Spleen (tissue), 11 donors: ENCODE results near the gene KLHDC8A. TPM values are rescaled to one million over a fixed set of nuclear protein-coding genes. Genes with fewer than 3 reads are reported as not detected.
A peak's percentile ranks its signal among the peaks of the same experiment; 100 is the strongest.

Experiments
- DNase-seq: peaks from one replicate; pipeline ENCODE4 v3.0.0-alpha.2; 2020
- H3K27ac ChIP-seq, 8 donors: fragments of 200-600 bp; sonication (generic) in 7 of 8; 1 replicate in 4 of 8; 2 replicates in 4 of 8; pipeline versions ENCODE4 v1.5.0 to v1.8.0; 2016 to 2021; ENCODE audit warnings: inconsistent platforms in 4 of 8, mild to moderate bottlenecking in 4 of 8, moderate library complexity in 1 of 8
- H3K27me3 ChIP-seq, 7 donors: fragments of 200-600 bp; sonication (generic) in 6 of 7; replicated peaks in 1 of 7; 1 replicate in 4 of 7; 2 replicates in 3 of 7; pipeline versions ENCODE4 v1.5.0 to v1.8.0; 2016 to 2021; ENCODE audit warnings: inconsistent platforms in 3 of 7, mild to moderate bottlenecking in 1 of 7
- H3K36me3 ChIP-seq, 6 donors: fragments of 200-600 bp; sonication (generic) in 5 of 6; 1 replicate in 4 of 6; 2 replicates in 2 of 6; pipeline versions ENCODE4 v1.5.0 to v1.8.0; 2016 to 2021; ENCODE audit warnings: inconsistent platforms in 2 of 6
- H3K4me1 ChIP-seq, 6 donors: fragments of 200-600 bp; sonication (generic) in 5 of 6; 1 replicate in 3 of 6; 2 replicates in 3 of 6; pipeline versions ENCODE4 v1.5.0 to v1.8.0; 2016 to 2021; ENCODE audit warnings: inconsistent platforms in 3 of 6
- H3K4me3 ChIP-seq, 8 donors: fragments of 200-600 bp; sonication (generic) in 7 of 8; 1 replicate in 4 of 8; 2 replicates in 4 of 8; pipeline versions ENCODE4 v1.5.0 to v1.8.0; 2016 to 2021; ENCODE audit warnings: inconsistent platforms in 4 of 8, mild to moderate bottlenecking in 4 of 8, moderate library complexity in 2 of 8
- H3K9me3 ChIP-seq, 8 donors: fragments of 200-600 bp; sonication (generic) in 7 of 8; 1 replicate in 4 of 8; 2 replicates in 4 of 8; pipeline versions ENCODE4 v1.5.0 to v1.8.0; 2016 to 2021; ENCODE audit warnings: inconsistent platforms in 4 of 8
- POLR2A ChIP-seq, 3 donors: fragments of 450-650 bp; IDR thresholded peaks; one replicate each; pipeline ENCODE4 v1.5.1; 2017; ENCODE audit warnings: antibody characterized with exemption in 3 of 3, mild to moderate bottlenecking in 1 of 3
- POLR2AphosphoS5 ChIP-seq, 3 donors: sonication (generic); formaldehyde crosslinking; IDR thresholded peaks; one replicate each; pipeline ENCODE4 v1.5.1; 2017; ENCODE audit warnings: antibody characterized with exemption in 3 of 3
- WGBS, 5 donors: extraction: QIAGEN DNeasy Blood & Tissue Kit in 3 of 5; methylation state at CpG; one replicate each; pipeline versions ENCODE4 v1.1.5 to v1.1.7; 2013 to 2018; 5-methylcytosine and 5-hydroxymethylcytosine counted together
- intact Hi-C: fragments of 100-400 bp; cut with DNase I; formaldehyde crosslinking; loops from one replicate; pipeline ENCODE4 v1.15.0; 2023; ENCODE audit warnings: low total_unique reads
- polyA plus RNA-seq, 3 donors: library from polyadenylated mRNA; stranded (reverse); fragments of 200-250 nt; gene quantifications; one replicate each; pipeline ENCODE4 v1.2.1, GENCODE V29; 2013
- total RNA-seq, 7 donors: library from RNA; depleted of rRNA in 3 of 7; stranded (reverse); fragments of >200 nt in 3 of 7; fragmentation: NEBNext Ultra II Directional in 4 of 7; extraction: Animal tissue kit (Norgen Biotek cat#: 25700) in 4 of 7; gene quantifications; one replicate each; pipeline versions ENCODE4 v1.1.0 to v1.2.1, GENCODE V29; 2016 to 2021
- TF ChIP-seq, protein P1 (sequence below), 11 experiments: fragments of 200-600 bp in 7 of 11; fragments of 450-650 bp in 4 of 11; sonication (generic) in 4 of 11; IDR thresholded peaks in 8 of 11; conservative IDR thresholded peaks in 3 of 11; 1 replicate in 7 of 11; 2 replicates in 4 of 11; pipeline versions ENCODE4 v1.4.0 to v1.8.0; 2016 to 2021; ENCODE audit warnings: antibody characterized with exemption in 11 of 11, inconsistent platforms in 4 of 11, mild to moderate bottlenecking in 1 of 11
- donor health status: healthy with polysubstance abuse.
- donor health status: DM: no; HTN: no; CAD: no; lungs with moderate emphysema.
- donor health status: DM: no; HTN: no; CAD: no.
- donor health status: Bipolar disorder and iron deficiency.
- donor health status: healthy.
- donor health status: DM: no; HTN: no; CAD: no.
- donor health status: DM: yes; HTN: yes; CAD: no.

The KLHDC8A gene
- total and polyA plus RNA-seq, 10 donors: 0.17 to 2.8 (median 0.48) TPM; not detected in 3

DNA sequence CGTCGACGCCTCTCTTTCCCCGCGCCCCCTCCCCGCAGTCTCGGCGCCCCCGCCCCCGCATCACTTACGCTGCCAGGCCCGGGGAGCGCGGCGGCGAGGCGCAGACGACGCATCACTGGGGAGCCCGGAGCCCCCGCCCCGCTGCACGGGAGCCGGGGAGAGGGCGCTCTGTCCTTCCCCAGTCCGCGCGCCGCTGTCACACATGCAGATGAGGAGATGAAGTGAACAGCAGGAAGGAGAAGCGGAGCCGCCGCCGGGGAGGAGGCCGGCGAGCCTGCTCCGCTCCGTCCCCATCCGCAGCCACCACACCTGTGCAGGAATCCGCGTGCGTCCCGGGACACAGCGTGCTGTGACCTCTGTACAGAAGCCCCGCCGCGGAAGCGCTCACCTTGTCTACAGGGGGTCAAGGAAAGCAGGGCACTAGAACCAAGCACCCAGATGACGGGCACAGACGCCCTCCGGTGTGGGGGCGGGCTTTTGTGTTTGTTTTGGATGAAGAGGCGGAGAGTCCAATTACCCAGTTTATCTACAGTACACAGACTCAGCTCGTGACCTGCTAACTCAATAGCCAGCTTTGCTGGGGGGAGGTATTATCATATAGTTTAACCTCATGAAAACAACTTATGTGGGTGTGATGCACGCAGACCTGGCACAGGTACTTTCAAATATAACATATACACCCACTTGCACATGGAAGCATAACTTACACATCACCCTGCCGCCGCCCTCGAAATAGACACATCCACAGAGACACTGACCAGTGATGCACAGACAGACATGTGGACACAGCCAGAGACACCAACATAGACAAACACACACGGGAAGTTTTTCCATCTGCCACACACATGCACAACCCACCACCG lies 12.4 kb downstream of the KLHDC8A start:
- Histone ChIP-seq H3K4me1 (peaks cover 12 to 42% (median 30%) of the 10 kb centered on the region in 6 donors), H3K4me3 (peak overlapping the region; percentile 12 to 70 (median 40)), H3K27ac (no peak overlapping the region), H3K27me3 (peaks cover 0 to 60% (median 21%) of the 10 kb centered on the region in 7 donors), H3K36me3 (no peaks in the 10 kb centered on the region), H3K9me3 (no peaks in the 10 kb centered on the region)
- peak in 2 of 3 donors; percentile 10 to 30 for TF ChIP-seq POLR2AphosphoS5 (IDR thresholded peaks at IDR 0.05)
- no peak for TF ChIP-seq POLR2A (IDR thresholded peaks at IDR 0.05)
- peak; percentile 87 for DNase-seq
- 11 to 19% (median 13%) methylated on average over 33 to 59 of the region's 59 CpGs for WGBS, 5 donors
- intact Hi-C loops: no loop called here

DNA sequence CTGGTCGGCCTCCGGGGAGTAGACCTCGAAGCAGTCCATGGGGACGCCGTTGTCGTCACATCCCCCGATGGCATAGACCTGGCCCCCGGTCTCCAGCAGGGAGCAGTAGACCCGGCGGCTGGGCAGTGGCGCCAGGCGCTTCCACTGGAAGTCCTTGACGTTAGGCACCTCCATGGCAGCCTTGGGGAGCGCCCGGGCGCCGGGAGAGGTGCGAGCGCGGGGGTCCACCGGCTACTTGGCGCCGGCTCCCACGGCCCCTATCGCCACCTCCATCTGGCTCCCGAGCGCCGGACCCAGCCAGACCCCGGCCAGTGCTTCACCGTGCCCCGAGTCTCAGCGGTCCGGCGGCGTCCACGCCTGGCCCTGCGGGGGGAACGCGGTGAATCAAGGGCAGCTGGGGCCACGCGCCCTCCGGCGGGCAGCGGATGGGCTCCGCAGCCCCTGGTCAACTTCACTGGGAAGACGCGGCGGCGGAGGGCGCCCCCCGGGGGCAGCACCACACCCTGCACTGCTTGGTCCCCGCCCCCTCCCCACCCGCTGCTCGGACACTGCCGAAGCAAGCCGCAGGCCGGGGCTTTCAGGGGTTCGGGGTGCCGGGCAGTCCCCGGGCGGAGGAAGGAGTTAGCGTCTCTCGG lies 13.2 kb downstream of the KLHDC8A start:
- no peak overlapping the region for H3K27ac ChIP-seq
- peak overlapping the region; percentile 12 to 70 (median 40) for H3K4me3 ChIP-seq
- peak; percentile 79 for DNase-seq
- H3K4me1 ChIP-seq: peaks cover 12 to 34% (median 23%) of the 10 kb centered on the region in 6 donors
- no peaks in the 10 kb centered on the region for H3K9me3 ChIP-seq
- no peaks in the 10 kb centered on the region for H3K36me3 ChIP-seq
- H3K27me3 ChIP-seq: peaks cover 0 to 60% (median 21%) of the 10 kb centered on the region in 7 donors
- WGBS, 5 donors: 1 to 4% (median 4%) methylated on average over 15 to 63 of the region's 63 CpGs; no CpG with 5 or more reads in 1 of the 5 donors
- intact Hi-C loops: no loop called here
- TF ChIP-seq POLR2AphosphoS5 (IDR thresholded peaks at IDR 0.05) (no peak), POLR2A (IDR thresholded peaks at IDR 0.05) (no peak)
- TF ChIP-seq, protein P1, sequence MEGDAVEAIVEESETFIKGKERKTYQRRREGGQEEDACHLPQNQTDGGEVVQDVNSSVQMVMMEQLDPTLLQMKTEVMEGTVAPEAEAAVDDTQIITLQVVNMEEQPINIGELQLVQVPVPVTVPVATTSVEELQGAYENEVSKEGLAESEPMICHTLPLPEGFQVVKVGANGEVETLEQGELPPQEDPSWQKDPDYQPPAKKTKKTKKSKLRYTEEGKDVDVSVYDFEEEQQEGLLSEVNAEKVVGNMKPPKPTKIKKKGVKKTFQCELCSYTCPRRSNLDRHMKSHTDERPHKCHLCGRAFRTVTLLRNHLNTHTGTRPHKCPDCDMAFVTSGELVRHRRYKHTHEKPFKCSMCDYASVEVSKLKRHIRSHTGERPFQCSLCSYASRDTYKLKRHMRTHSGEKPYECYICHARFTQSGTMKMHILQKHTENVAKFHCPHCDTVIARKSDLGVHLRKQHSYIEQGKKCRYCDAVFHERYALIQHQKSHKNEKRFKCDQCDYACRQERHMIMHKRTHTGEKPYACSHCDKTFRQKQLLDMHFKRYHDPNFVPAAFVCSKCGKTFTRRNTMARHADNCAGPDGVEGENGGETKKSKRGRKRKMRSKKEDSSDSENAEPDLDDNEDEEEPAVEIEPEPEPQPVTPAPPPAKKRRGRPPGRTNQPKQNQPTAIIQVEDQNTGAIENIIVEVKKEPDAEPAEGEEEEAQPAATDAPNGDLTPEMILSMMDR (IDR thresholded peaks at IDR 0.05 in 8 of 11, conservative IDR thresholded peaks at IDR 0.05 in 3 of 11): peak in 1 of 11 experiments; percentile 31

DNA sequence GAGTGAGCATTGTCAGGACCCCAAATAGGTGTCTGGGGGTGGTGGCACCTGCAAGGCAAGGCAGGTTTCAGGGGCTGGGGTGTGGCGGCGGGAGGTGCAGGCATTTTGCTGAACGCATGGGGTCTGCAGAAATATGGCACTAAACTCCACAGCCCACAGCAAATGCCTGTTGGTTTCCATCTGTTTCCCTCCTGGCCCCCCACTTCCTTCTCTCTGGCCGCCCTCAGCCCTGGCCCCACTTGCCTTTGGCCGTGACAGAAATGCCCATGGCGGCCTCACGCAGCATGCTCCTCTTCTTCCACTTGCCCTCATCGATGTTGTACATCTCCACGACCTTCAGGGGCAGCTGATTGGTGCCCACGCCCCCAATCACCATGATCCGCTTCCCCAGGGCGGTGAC lies 13.7 kb downstream of the KLHDC8A start:
- TF ChIP-seq POLR2A (IDR thresholded peaks at IDR 0.05): no peak
- TF ChIP-seq POLR2AphosphoS5 (IDR thresholded peaks at IDR 0.05): no peak
- TF ChIP-seq, protein P1 (IDR thresholded peaks at IDR 0.05 in 8 of 11, conservative IDR thresholded peaks at IDR 0.05 in 3 of 11): no peak
- peaks cover 0 to 60% (median 21%) of the 10 kb centered on the region in 7 donors for H3K27me3 ChIP-seq
- H3K4me1 ChIP-seq: peaks cover 10 to 28% (median 18%) of the 10 kb centered on the region in 6 donors
- DNase-seq: no peak
- WGBS, 5 donors: 41 to 54% (median 43%) methylated on average over 9 to 12 of the region's 12 CpGs
- H3K36me3 ChIP-seq: no peaks in the 10 kb centered on the region
- no peaks in the 10 kb centered on the region for H3K9me3 ChIP-seq
- intact Hi-C loops: no loop called here
- H3K4me3 ChIP-seq: peak overlapping the region in 5 of 8 donors; percentile 12 to 70 (median 41)
- no peak overlapping the region for H3K27ac ChIP-seq

DNA sequence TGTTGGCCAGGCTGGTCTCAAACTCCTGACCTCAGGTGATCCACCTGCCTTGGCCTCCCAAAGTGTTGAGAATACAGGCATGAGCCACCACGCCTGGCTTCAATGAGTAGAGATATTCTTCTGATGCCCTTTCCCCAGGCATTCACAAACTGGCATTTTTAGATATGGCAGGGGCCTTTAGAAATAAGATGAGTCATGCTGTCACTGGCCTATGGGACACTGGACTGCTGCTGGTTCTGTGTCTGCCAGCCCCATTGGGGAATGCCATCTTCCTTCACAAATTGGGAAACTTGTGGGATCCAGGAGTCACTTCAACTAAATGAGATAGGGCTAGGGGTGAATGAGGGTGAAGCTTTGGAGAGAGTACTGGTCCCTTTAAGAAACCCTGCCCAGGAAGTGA lies 16.0 kb downstream of the KLHDC8A start:
- Histone ChIP-seq H3K4me3 (no peak overlapping the region), H3K27me3 (peaks cover 0 to 39% (median 21%) of the 10 kb centered on the region in 7 donors), H3K36me3 (no peaks in the 10 kb centered on the region), H3K27ac (no peak overlapping the region), H3K9me3 (no peaks in the 10 kb centered on the region), H3K4me1 (peaks cover 8 to 24% (median 17%) of the 10 kb centered on the region in 6 donors)
- WGBS, 5 donors: 83 to 100% (median 94%) methylated on average over 1 of the region's 1 CpG
- TF ChIP-seq POLR2A (IDR thresholded peaks at IDR 0.05): no peak
- no peak for TF ChIP-seq POLR2AphosphoS5 (IDR thresholded peaks at IDR 0.05)
- TF ChIP-seq, protein P1 (IDR thresholded peaks at IDR 0.05 in 8 of 11, conservative IDR thresholded peaks at IDR 0.05 in 3 of 11): no peak
- intact Hi-C loops: no loop called here
- DNase-seq: peak; percentile 19
